ENCODE data around the gene GDPD2. TPM values are rescaled to one million over a fixed set of nuclear protein-coding genes. Genes with fewer than 3 reads are reported as not detected.

Gene GDPD2
- total RNA-seq, 1 experiment from 2014 or later = 0.84 TPM

- POLR2A ChIA-PET (ENCODE audit: low non-redundant PET) = no interaction called here
- Histone ChIP-seq H3K4me3 (ENCODE audit: low read depth, low read length, poor library complexity, severe bottlenecking) (no peak overlapping the region), H3K9me3 (ENCODE audit: low read depth, low read length, poor library complexity, severe bottlenecking) (no peaks in the 10 kb centered on the region), H3K27ac (ENCODE audit: low read depth, low read length, poor library complexity, severe bottlenecking) (no peak overlapping the region), H3K4me1 (ENCODE audit: insufficient read depth, low read length, poor library complexity, severe bottlenecking) (no peaks in the 10 kb centered on the region), H3K27me3 (replicated peaks; ENCODE audit: insufficient read depth, low read depth, low read length, poor library complexity) (no peaks in the 10 kb centered on the region), H3K36me3 (ENCODE audit: insufficient read depth, low read length, poor library complexity, severe bottlenecking) (peaks cover 3% of the 10 kb centered on the region)
- no peak for TF ChIP-seq EZH2 (IDR thresholded peaks at IDR 0.05; ENCODE audit: borderline replicate concordance, low read depth, low read length, poor library complexity, severe bottlenecking)
- TF ChIP-seq, protein P1, sequence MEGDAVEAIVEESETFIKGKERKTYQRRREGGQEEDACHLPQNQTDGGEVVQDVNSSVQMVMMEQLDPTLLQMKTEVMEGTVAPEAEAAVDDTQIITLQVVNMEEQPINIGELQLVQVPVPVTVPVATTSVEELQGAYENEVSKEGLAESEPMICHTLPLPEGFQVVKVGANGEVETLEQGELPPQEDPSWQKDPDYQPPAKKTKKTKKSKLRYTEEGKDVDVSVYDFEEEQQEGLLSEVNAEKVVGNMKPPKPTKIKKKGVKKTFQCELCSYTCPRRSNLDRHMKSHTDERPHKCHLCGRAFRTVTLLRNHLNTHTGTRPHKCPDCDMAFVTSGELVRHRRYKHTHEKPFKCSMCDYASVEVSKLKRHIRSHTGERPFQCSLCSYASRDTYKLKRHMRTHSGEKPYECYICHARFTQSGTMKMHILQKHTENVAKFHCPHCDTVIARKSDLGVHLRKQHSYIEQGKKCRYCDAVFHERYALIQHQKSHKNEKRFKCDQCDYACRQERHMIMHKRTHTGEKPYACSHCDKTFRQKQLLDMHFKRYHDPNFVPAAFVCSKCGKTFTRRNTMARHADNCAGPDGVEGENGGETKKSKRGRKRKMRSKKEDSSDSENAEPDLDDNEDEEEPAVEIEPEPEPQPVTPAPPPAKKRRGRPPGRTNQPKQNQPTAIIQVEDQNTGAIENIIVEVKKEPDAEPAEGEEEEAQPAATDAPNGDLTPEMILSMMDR (conservative IDR thresholded peaks at IDR 0.05; ENCODE audit: low read depth, low read length) = no peak
- intact Hi-C loops (cut with micrococcal nuclease; ENCODE audit: unreplicated experiment) = no loop called here
- no TSS peak for BruUV-seq (replicated peaks)
- CTCF ChIA-PET = no interaction called here
- DNase-seq (ENCODE audit: low spot score) = no peak
Observed at GRCh38 chrX:70424801-70425200, 1.7 kb downstream of the GDPD2 start.

DNA sequence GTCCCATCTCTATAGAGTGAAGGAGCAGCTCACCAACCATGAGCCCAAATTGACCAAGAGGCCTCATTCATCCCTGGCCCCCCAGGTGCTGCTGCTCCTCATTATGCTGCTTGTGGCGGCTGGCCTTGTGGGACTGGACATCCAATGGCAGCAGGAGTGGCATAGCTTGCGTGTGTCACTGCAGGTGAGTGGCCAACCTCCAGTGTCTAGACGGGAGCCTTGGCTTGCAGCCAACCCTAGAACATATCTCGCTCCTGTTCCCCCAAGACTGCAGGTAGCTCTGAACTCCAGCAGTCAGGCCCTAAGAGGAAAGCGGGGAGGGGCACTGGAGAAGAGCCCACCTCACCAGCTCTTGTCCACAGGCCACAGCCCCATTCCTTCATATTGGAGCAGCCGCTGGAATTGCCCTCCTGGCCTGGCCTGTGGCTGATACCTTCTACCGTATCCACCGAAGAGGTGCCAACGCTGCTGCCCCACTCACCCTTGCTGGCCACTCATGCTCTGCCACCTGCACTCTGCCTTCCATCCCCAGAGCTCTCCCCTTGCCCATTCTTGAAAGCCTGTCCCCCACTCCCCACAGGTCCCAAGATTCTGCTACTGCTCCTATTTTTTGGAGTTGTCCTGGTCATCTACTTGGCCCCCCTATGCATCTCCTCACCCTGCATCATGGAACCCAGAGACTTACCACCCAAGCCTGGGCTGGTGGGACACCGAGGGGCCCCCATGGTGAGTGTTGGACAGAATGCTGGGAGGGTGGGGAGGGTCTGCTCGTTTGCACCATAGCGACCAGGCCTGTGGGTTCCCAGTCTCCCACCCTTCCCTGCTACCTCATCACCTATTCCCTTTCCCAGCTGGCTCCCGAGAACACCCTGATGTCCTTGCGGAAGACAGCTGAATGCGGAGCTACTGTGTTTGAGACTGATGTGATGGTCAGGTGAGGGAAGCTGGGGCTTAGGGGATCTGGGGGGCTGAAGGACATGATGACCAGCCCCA, 3.5 kb downstream of the GDPD2 start:
- DNase-seq (ENCODE audit: low spot score) = no peak
- no peaks in the 10 kb centered on the region for H3K9me3 ChIP-seq (ENCODE audit: low read depth, low read length, poor library complexity, severe bottlenecking)
- H3K4me1 ChIP-seq (ENCODE audit: insufficient read depth, low read length, poor library complexity, severe bottlenecking) = no peaks in the 10 kb centered on the region
- no peaks in the 10 kb centered on the region for H3K36me3 ChIP-seq (ENCODE audit: insufficient read depth, low read length, poor library complexity, severe bottlenecking)
- H3K4me3 ChIP-seq (ENCODE audit: low read depth, low read length, poor library complexity, severe bottlenecking) = no peak overlapping the region
- TF ChIP-seq, protein P1 (conservative IDR thresholded peaks at IDR 0.05; ENCODE audit: low read depth, low read length) = no peak
- no peak for TF ChIP-seq EZH2 (IDR thresholded peaks at IDR 0.05; ENCODE audit: borderline replicate concordance, low read depth, low read length, poor library complexity, severe bottlenecking)
- no peaks in the 10 kb centered on the region for H3K27me3 ChIP-seq (replicated peaks; ENCODE audit: insufficient read depth, low read depth, low read length, poor library complexity)
- POLR2A ChIA-PET (ENCODE audit: low non-redundant PET) = no interaction called here
- CTCF ChIA-PET = no interaction called here
- BruUV-seq (replicated peaks) = no TSS peak
- intact Hi-C loops (cut with micrococcal nuclease; ENCODE audit: unreplicated experiment) = no loop called here
- no peak overlapping the region for H3K27ac ChIP-seq (ENCODE audit: low read depth, low read length, poor library complexity, severe bottlenecking)

DNA sequence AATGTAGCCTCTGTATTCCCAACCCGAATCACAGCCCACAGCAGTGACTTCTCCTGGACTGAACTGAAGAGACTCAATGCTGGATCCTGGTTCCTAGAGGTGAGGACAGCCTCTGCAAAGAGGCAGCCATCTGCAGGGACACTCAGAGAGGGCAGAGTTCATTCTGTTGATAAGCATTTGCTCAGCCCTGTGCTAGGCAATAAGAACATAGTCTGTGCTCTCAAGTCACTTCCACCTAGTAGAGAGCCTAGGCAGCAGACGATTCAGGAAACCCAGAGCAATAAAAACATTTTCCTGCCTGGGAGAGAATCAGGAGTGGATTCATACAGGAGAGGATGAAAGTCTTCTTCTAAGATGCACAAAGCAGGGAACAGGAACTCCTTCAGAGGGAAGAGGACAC, 4.3 kb downstream of the GDPD2 start:
- no peaks in the 10 kb centered on the region for H3K27me3 ChIP-seq (replicated peaks; ENCODE audit: insufficient read depth, low read depth, low read length, poor library complexity)
- TF ChIP-seq, protein P1 (conservative IDR thresholded peaks at IDR 0.05; ENCODE audit: low read depth, low read length) = no peak
- TF ChIP-seq EZH2 (IDR thresholded peaks at IDR 0.05; ENCODE audit: borderline replicate concordance, low read depth, low read length, poor library complexity, severe bottlenecking) = no peak
- no peak for DNase-seq (ENCODE audit: low spot score)
- ChIA-PET CTCF (no interaction called here), POLR2A (ENCODE audit: low non-redundant PET) (no interaction called here)
- H3K4me3 ChIP-seq (ENCODE audit: low read depth, low read length, poor library complexity, severe bottlenecking) = no peak overlapping the region
- no peaks in the 10 kb centered on the region for H3K4me1 ChIP-seq (ENCODE audit: insufficient read depth, low read length, poor library complexity, severe bottlenecking)
- H3K36me3 ChIP-seq (ENCODE audit: insufficient read depth, low read length, poor library complexity, severe bottlenecking) = no peaks in the 10 kb centered on the region
- H3K9me3 ChIP-seq (ENCODE audit: low read depth, low read length, poor library complexity, severe bottlenecking) = no peaks in the 10 kb centered on the region
- no TSS peak for BruUV-seq (replicated peaks)
- no peak overlapping the region for H3K27ac ChIP-seq (ENCODE audit: low read depth, low read length, poor library complexity, severe bottlenecking)
- intact Hi-C loops (cut with micrococcal nuclease; ENCODE audit: unreplicated experiment) = no loop called here
